ENCODE results near the gene FZD4.

DNA sequence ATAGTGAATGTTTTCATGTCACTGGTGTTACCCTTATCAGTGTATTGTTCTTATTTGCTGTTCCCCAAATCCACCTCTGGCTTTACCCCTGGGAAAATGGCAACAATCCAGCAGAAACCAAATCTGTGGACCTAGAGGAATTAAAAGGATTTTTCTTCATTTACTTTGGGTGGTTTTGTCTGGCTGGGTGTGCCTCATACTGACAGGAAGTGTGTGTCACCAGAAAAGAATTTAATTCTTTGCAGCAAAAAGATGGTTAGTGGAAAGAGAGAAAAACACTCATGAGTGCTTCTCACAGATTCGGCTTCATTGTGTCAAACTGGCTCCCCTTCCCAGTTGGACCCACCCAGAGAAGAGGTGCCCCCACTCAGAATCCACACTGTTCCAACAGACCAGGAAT, 38.9 kb downstream of the FZD4 start:
- TF ChIP-seq, protein P1, sequence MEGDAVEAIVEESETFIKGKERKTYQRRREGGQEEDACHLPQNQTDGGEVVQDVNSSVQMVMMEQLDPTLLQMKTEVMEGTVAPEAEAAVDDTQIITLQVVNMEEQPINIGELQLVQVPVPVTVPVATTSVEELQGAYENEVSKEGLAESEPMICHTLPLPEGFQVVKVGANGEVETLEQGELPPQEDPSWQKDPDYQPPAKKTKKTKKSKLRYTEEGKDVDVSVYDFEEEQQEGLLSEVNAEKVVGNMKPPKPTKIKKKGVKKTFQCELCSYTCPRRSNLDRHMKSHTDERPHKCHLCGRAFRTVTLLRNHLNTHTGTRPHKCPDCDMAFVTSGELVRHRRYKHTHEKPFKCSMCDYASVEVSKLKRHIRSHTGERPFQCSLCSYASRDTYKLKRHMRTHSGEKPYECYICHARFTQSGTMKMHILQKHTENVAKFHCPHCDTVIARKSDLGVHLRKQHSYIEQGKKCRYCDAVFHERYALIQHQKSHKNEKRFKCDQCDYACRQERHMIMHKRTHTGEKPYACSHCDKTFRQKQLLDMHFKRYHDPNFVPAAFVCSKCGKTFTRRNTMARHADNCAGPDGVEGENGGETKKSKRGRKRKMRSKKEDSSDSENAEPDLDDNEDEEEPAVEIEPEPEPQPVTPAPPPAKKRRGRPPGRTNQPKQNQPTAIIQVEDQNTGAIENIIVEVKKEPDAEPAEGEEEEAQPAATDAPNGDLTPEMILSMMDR (IDR thresholded peaks at IDR 0.05), result no peak
- no peak for TF ChIP-seq POLR2A (IDR thresholded peaks at IDR 0.05)
- peak in 1 of 2 donors; percentile 42 for TF ChIP-seq POLR2AphosphoS5 (IDR thresholded peaks at IDR 0.05; ENCODE audit: insufficient read depth in 1 of 2, low read depth in 1 of 2)
